Central memory CD8-positive, alpha-beta T cell (primary cell): ENCODE measurements around the gene ADCY9.

Source experiments
- ATAC-seq: fragments of 150-1000 bp; cut with Tn5 transposase; replicated peaks from 2 replicates; pipeline ENCODE4 v1.10.0; 2022; ENCODE audit warnings: mild to moderate bottlenecking, moderate FRiP score, moderate number of reproducible peaks; ENCODE audit not compliant: poor library complexity, severe bottlenecking; ENCODE audit errors: extremely low read depth
- DNase-seq, 2 donors: peaks; one replicate each; pipeline ENCODE4 v3.0.0; 2021; ENCODE audit warnings: low spot score in 2 of 2
- H3K27ac Mint-ChIP-seq: one replicate; pipeline ENCODE4 v1.8.0; 2022; ENCODE audit warnings: low read depth, mild to moderate bottlenecking, moderate library complexity, mixed read lengths
- H3K27me3 Mint-ChIP-seq: one replicate; pipeline ENCODE4 v1.8.0; 2022; ENCODE audit warnings: mixed read lengths
- H3K36me3 Mint-ChIP-seq: one replicate; pipeline ENCODE4 v1.8.0; 2022; ENCODE audit warnings: mild to moderate bottlenecking, moderate library complexity, mixed read lengths; ENCODE audit not compliant: insufficient read depth
- H3K4me1 Mint-ChIP-seq: one replicate; pipeline ENCODE4 v1.8.0; 2022; ENCODE audit warnings: mixed read lengths
- H3K4me3 Mint-ChIP-seq: one replicate; pipeline ENCODE4 v1.8.0; 2022; ENCODE audit warnings: mild to moderate bottlenecking, moderate library complexity, mixed read lengths
- H3K9me3 Mint-ChIP-seq: one replicate; pipeline ENCODE4 v1.8.0; 2022; ENCODE audit warnings: mixed read lengths

Gene ADCY9

GRCh38 chr16:4009177-4009576 lies 107.1 kb downstream of the ADCY9 start:
- H3K27ac Mint-ChIP-seq, result peak overlapping the region; percentile 25
- H3K27me3 Mint-ChIP-seq, result no peaks in the 10 kb centered on the region
- DNase-seq (no peak), ATAC-seq (no peak)
- H3K36me3 Mint-ChIP-seq, result peaks cover 3% of the 10 kb centered on the region
- H3K4me3 Mint-ChIP-seq, result no peak overlapping the region
- H3K9me3 Mint-ChIP-seq, result no peaks in the 10 kb centered on the region
- peaks cover 6% of the 10 kb centered on the region for H3K4me1 Mint-ChIP-seq

DNA sequence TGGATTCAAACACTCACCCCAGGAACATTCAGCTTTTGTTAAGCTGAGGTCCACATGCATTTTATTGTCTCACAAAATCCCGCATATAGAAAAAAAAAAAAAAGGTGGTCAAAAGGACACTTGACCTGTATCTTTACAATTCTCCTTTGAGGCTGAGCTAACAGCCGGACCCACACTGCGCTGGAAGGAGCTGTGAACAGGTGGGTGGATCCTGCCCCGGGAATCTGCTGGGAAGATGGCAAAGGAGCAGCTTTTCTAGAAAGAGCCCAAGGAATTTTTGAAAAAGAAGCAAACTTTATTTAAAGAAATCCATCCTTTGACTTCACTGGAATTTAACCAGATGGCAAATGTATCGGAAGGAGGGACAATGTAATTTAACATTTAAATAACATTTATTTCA lies 108.1 kb downstream of the ADCY9 start:
- no peaks in the 10 kb centered on the region for H3K27me3 Mint-ChIP-seq
- H3K36me3 Mint-ChIP-seq, result peaks cover 3% of the 10 kb centered on the region
- peaks cover 10% of the 10 kb centered on the region for H3K4me1 Mint-ChIP-seq
- DNase-seq (no peak), ATAC-seq (no peak)
- no peaks in the 10 kb centered on the region for H3K9me3 Mint-ChIP-seq
- no peak overlapping the region for H3K4me3 Mint-ChIP-seq
- no peak overlapping the region for H3K27ac Mint-ChIP-seq

GRCh38 chr16:4006397-4006999 lies 109.7 kb downstream of the ADCY9 start:
- peaks cover 3% of the 10 kb centered on the region for H3K36me3 Mint-ChIP-seq
- peaks cover 10% of the 10 kb centered on the region for H3K4me1 Mint-ChIP-seq
- no peaks in the 10 kb centered on the region for H3K9me3 Mint-ChIP-seq
- no peak overlapping the region for H3K27ac Mint-ChIP-seq
- H3K4me3 Mint-ChIP-seq, result no peak overlapping the region
- no peak for ATAC-seq
- H3K27me3 Mint-ChIP-seq, result no peaks in the 10 kb centered on the region
- no peak for DNase-seq

- no peak overlapping the region for H3K4me3 Mint-ChIP-seq
- no peak overlapping the region for H3K27ac Mint-ChIP-seq
- DNase-seq (no peak), ATAC-seq (no peak)
- no peaks in the 10 kb centered on the region for H3K27me3 Mint-ChIP-seq
- H3K36me3 Mint-ChIP-seq, result peaks cover 3% of the 10 kb centered on the region
- no peaks in the 10 kb centered on the region for H3K9me3 Mint-ChIP-seq
- peaks cover 5% of the 10 kb centered on the region for H3K4me1 Mint-ChIP-seq
These were observed 110.5 kb downstream of the ADCY9 start for GRCh38 chr16:4005731-4006130.

- Mint-ChIP-seq H3K27me3 (no peaks in the 10 kb centered on the region), H3K27ac (no peak overlapping the region), H3K4me3 (no peak overlapping the region), H3K9me3 (no peaks in the 10 kb centered on the region), H3K36me3 (peaks cover 3% of the 10 kb centered on the region), H3K4me1 (peaks cover 9% of the 10 kb centered on the region)
- ATAC-seq (no peak), DNase-seq (no peak)
These were observed 111.0 kb downstream of the ADCY9 start for GRCh38 chr16:4005281-4005680.

DNA sequence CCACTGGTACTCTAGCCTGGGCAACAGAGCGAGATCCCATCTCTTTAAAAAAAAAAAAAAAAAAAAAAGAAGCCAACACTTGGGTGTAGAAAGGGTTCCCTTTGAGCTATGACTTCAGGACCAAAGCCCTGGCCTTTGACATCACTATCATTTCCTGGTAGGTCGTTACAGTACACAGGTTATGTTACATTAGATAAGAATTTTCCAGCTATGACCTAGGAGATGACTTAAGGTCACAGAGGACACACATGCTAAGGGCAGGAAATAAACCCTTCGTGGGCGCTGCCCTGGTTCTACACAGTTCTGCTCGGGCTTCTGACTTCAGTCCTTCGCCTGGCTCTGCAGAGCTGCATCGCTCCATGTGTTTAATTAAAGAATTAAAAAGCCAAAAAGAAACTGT lies 112.0 kb downstream of the ADCY9 start:
- H3K9me3 Mint-ChIP-seq, result no peaks in the 10 kb centered on the region
- DNase-seq (no peak), ATAC-seq (no peak)
- no peak overlapping the region for H3K27ac Mint-ChIP-seq
- H3K4me1 Mint-ChIP-seq, result peaks cover 20% of the 10 kb centered on the region
- H3K4me3 Mint-ChIP-seq, result no peak overlapping the region
- H3K27me3 Mint-ChIP-seq, result no peaks in the 10 kb centered on the region
- H3K36me3 Mint-ChIP-seq, result peaks cover 3% of the 10 kb centered on the region

- Mint-ChIP-seq H3K4me3 (no peak overlapping the region), H3K27ac (no peak overlapping the region), H3K9me3 (no peaks in the 10 kb centered on the region), H3K36me3 (peaks cover 2% of the 10 kb centered on the region), H3K27me3 (no peaks in the 10 kb centered on the region), H3K4me1 (peaks cover 23% of the 10 kb centered on the region)
- ATAC-seq, result no peak
- no peak for DNase-seq
These were observed 112.7 kb downstream of the ADCY9 start for GRCh38 chr16:4003576-4003975.

DNA sequence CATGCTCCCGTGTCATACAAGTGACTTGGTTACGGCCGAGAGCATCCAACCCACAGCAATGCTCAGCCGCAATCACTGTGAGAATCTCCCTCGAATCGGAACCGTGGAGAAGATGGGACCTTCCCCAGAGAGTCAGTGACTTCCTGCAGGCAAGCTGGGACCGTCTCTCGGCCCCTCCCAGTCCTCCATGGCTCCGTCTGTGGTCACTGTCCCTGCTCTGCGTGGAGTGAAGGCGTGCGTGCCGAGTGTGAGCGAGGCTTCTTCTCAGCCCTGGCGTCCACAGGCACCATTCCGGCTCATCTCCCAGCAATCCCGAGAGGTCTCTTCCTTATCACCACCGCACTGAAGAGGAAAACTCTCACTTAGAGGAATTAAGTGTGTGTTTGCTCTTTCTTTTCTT lies 113.1 kb downstream of the ADCY9 start:
- ATAC-seq, result no peak

DNA sequence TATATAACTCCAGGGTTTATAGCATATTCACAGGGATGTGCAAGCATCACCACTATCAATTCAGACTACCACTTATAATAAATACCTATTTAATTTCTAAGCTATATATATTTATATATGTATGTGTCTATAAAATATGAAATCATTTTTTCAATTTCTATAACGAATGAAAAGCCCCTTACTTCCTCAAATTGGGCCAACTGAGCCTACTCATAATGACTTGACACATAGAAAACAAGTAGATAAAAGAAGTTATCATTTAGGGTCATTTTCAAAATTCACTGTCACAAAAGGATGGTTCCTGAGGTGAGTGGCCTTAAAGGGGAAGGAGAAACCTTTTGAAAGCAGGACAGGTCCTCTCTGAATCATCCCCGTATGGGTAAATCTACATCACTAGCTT lies 114.1 kb downstream of the ADCY9 start:
- Mint-ChIP-seq H3K36me3 (no peaks in the 10 kb centered on the region), H3K4me3 (no peak overlapping the region), H3K9me3 (no peaks in the 10 kb centered on the region), H3K4me1 (peaks cover 23% of the 10 kb centered on the region), H3K27me3 (no peaks in the 10 kb centered on the region), H3K27ac (no peak overlapping the region)
- ATAC-seq (no peak), DNase-seq (no peak)

More for the DNA sequence above, 113.1 kb downstream of the ADCY9 start:
- no peak for DNase-seq
- Mint-ChIP-seq H3K27me3 (no peaks in the 10 kb centered on the region), H3K4me3 (no peak overlapping the region), H3K27ac (no peak overlapping the region), H3K4me1 (peaks cover 23% of the 10 kb centered on the region), H3K36me3 (peaks cover 2% of the 10 kb centered on the region), H3K9me3 (no peaks in the 10 kb centered on the region)

DNA sequence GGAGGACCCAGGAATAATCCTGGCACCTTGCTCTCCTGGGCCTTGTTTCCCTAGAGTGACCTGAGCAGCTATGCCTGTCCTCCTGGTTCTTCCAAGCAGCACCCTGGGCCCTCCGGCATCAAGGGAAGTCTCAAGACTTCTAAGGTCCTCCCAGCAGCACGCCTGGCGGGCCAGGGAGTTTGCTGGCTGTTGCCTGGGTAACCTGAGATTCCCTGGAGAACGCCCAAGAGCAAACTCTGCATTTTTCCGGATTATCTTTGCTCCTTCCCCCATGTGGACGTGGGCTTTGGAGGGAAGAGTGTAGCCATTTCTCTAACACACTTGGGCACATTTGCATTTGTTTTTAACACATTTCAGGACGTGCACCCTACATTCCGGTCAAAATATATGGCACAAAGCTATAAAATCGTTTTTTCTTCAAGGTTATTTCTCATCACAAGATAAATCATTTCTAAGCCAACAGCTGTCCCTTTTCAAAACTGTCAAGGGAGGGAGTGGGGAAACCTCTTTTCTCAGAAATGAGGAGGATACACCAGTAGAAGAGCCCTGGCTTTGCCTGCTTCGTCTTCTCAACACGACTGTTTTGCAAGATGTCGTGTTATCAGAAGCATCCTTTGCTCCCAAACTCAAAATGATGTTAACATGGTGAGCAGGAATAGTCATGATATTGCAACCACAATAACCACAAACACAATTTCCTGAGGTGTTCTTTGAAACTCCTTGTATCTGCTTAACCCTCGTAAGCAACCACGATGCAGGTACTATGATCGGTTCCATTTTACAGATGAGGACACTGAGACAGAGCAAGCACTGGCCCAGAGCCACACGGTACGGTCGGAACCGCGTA lies 116.5 kb downstream of the ADCY9 start:
- Mint-ChIP-seq H3K9me3 (no peaks in the 10 kb centered on the region), H3K27ac (peak overlapping the region; percentile 83), H3K4me1 (peaks cover 23% of the 10 kb centered on the region), H3K27me3 (no peaks in the 10 kb centered on the region), H3K36me3 (no peaks in the 10 kb centered on the region), H3K4me3 (no peak overlapping the region)
- ATAC-seq (no peak), DNase-seq (no peak)

DNA sequence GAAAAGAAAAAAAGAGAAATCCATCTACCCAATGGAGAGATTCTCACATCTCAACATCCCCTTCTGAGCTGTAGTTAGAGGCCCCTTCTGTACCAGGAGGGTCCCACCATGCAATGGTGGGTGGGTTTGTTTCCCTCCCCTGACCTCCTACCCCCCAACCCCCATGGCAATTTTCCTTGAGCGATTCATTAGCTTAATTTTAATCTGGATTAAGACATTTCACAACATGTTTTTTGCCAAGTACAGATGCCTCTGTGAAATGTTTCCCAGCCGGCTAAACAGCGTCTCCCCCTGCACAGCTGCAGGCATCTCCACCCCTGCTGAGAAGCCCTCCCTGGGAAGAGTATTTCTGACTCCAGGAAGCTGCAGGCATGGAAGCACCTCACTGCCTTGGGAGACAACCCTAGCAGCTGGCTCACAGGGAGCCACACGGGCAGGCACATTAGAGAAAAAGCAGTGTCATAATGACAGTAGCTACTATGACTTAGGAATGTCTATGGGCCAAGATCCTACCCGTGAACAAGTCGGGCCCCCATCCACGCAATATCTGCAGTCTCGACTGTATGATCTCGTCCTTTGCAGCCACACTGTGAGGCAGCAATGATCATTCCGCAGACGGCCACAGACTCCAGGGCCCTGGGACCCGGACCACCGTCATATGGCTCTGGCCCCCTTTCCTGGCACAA lies 117.3 kb downstream of the ADCY9 start:
- Mint-ChIP-seq H3K27ac (no peak overlapping the region), H3K9me3 (no peaks in the 10 kb centered on the region), H3K4me1 (peaks cover 23% of the 10 kb centered on the region), H3K4me3 (no peak overlapping the region), H3K36me3 (no peaks in the 10 kb centered on the region), H3K27me3 (no peaks in the 10 kb centered on the region)
- ATAC-seq (no peak), DNase-seq (no peak)

- peaks cover 19% of the 10 kb centered on the region for H3K4me1 Mint-ChIP-seq
- no peak for ATAC-seq
- no peak overlapping the region for H3K27ac Mint-ChIP-seq
- H3K36me3 Mint-ChIP-seq, result no peaks in the 10 kb centered on the region
- no peaks in the 10 kb centered on the region for H3K27me3 Mint-ChIP-seq
- no peak overlapping the region for H3K4me3 Mint-ChIP-seq
- DNase-seq, result no peak
- no peaks in the 10 kb centered on the region for H3K9me3 Mint-ChIP-seq
These were observed 118.9 kb downstream of the ADCY9 start for GRCh38 chr16:3997231-3997841.
